Measurements from ENCODE around the gene LZTR1. TPM values are rescaled to one million over a fixed set of nuclear protein-coding genes. Genes with fewer than 3 reads are reported as not detected.

LZTR1 gene
- total RNA-seq, 1 experiment from 2014 or later: 23.4 TPM

DNA sequence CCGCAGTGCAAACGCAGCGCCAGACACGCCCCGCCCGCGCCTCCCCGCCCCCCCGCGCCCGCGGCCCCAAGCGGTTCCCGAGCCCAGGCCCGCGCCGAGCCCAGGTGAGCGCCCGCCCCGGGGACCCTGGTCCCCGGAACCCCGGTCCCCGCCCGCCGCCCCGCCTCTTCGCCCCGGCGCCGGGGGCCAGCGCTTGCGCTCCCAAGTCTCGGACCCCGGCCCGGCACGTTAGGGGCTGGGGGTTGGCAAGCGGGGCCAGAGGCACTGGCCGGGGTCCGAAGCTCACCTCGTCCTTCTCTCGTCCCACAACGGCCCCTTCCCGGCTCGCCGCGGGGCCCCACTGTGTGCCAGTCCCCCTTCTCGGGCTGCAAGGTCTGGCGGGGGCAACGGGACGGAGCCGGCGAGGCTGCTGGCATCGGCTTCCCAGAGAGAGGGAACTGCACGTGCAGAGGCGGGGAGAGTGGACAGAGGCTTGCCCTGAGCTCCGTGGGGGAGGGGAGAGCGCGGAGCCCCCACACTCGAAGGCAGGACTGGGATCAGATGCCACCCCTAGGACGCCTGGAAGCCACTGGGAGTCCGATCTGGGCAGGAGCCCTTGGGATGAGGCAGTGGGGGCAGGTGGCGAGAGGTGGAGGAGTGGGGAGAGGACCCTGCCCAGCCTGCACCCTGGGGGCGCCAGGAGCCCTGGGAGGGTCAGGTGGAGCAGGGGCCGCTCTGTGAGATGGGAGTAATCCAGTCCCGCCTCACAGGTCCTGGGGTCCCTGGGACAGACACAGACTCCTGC is 16.8 kb upstream of the LZTR1 start:
- ChIA-PET CTCF (no interaction called here), POLR2A (ENCODE audit: unreplicated experiment) (no interaction called here)
- no peak for DNase-seq
- Histone ChIP-seq H3K4me1 (replicated peaks; ENCODE audit: insufficient read depth) (no peaks in the 10 kb centered on the region), H3K4me2 (no peak overlapping the region), H3K9me2 (ENCODE audit: insufficient read depth) (no peaks in the 10 kb centered on the region), H3F3A (ENCODE audit: insufficient read depth, low read depth) (no peaks in the 10 kb centered on the region; the same call in 1 of the 2 replicates), H3K27me3 (ENCODE audit: insufficient read depth, low read depth) (no peaks in the 10 kb centered on the region), H3K79me2 (ENCODE audit: low read depth) (no peaks in the 10 kb centered on the region), H4K20me1 (ENCODE audit: insufficient read depth) (no peaks in the 10 kb centered on the region), H3K27ac (no peak overlapping the region), H3K4me3 (no peak overlapping the region), H3K36me3 (ENCODE audit: low read depth) (no peaks in the 10 kb centered on the region), H3K9me3 (ENCODE audit: insufficient read depth, low read depth) (no peaks in the 10 kb centered on the region), H2AFZ (no peak overlapping the region)
- intact Hi-C loops (cut with micrococcal nuclease; ENCODE audit: unreplicated experiment): no loop called here
- TF ChIP-seq CTCF (conservative IDR thresholded peaks at IDR 0.05) (no peak), EZH2 (IDR thresholded peaks at IDR 0.05; ENCODE audit: low read depth) (no peak)
- BruUV-seq (replicated peaks): no TSS peak

DNA sequence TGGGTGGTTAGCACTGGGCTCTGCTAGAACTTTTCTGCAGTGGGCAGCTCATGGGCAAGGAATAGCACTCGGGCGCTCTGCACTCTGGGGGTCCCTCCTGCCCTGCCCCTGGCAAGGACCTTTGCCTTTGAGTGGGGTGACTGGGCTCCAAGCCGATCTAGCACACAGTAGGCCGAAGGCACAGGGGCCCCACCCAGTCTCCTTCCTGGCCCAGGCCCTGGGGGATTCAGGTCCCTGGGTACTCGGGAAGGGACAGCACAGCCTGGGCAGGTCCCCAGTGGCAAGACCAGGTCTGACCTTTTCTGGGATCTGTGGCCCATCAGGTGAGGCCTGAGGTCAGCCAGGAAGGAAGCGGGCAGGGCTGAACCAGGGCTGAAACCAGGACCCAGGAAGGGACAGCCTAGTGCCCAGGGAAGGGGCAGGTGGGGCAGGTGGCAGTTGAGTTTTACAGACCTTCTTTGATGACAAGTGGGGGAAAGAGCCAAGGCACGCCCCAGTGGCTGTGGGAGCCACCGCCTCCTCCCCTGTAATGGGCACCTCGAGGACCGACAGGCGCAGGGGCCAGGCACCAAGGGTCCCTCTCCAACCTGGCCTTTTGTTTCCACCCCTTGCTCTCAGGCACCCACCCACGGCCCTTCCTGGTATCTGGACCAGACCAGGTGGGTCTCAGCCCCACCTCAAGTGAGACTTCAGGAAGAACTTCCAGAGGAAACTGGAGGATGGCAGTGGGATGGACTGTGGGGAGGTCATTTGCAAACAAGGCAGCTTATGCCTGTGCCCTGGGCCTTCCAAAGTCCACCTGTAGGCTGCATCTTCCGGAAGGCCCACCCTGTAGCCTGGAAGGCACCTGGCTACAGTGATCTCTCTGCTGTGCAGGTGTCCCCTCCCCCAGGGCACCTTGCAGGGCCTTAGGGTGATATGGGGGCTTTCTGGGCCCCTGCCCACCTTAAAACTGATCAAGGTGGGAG is 15.9 kb upstream of the LZTR1 start:
- Histone ChIP-seq H3K79me2 (ENCODE audit: low read depth) (no peaks in the 10 kb centered on the region), H3K4me3 (no peak overlapping the region), H3F3A (ENCODE audit: insufficient read depth, low read depth) (no peaks in the 10 kb centered on the region), H3K27me3 (ENCODE audit: insufficient read depth, low read depth) (no peaks in the 10 kb centered on the region), H3K36me3 (ENCODE audit: low read depth) (no peaks in the 10 kb centered on the region), H3K4me1 (replicated peaks; ENCODE audit: insufficient read depth) (no peaks in the 10 kb centered on the region), H4K20me1 (ENCODE audit: insufficient read depth) (no peaks in the 10 kb centered on the region), H2AFZ (no peak overlapping the region), H3K27ac (no peak overlapping the region), H3K9me3 (ENCODE audit: insufficient read depth, low read depth) (no peaks in the 10 kb centered on the region), H3K4me2 (no peak overlapping the region), H3K9me2 (ENCODE audit: insufficient read depth) (no peaks in the 10 kb centered on the region)
- POLR2A ChIA-PET (ENCODE audit: unreplicated experiment): no interaction called here
- no TSS peak for BruUV-seq (replicated peaks)
- CTCF ChIA-PET: no interaction called here
- TF ChIP-seq EZH2 (IDR thresholded peaks at IDR 0.05; ENCODE audit: low read depth) (no peak), CTCF (conservative IDR thresholded peaks at IDR 0.05) (no peak)
- no peak for DNase-seq
- intact Hi-C loops (cut with micrococcal nuclease; ENCODE audit: unreplicated experiment): no loop called here

GRCh38 chr22:20966883-20967696 is 15.0 kb upstream of the LZTR1 start, which contains the start of gene AIFM3:
TSS of gene AIFM3 (plus strand) at chr22:20967255. CDS start at chr22:20967945, 690 bp downstream.
- TF ChIP-seq CTCF (conservative IDR thresholded peaks at IDR 0.05): no peak
- TF ChIP-seq EZH2 (IDR thresholded peaks at IDR 0.05; ENCODE audit: low read depth): no peak
- no peak within 1 kb of the TSS for H3K4me2 ChIP-seq

More at GRCh38 chr22:20966883-20967696, 15.0 kb upstream of the LZTR1 start, which contains the start of gene AIFM3:
- Histone ChIP-seq H3K36me3 (ENCODE audit: low read depth) (no peaks in the 10 kb centered on the region), H3K27me3 (ENCODE audit: insufficient read depth, low read depth) (no peaks in the 10 kb centered on the region), H3K9me2 (ENCODE audit: insufficient read depth) (no peaks in the 10 kb centered on the region), H3F3A (ENCODE audit: insufficient read depth, low read depth) (no peaks in the 10 kb centered on the region), H2AFZ (no peak within 1 kb of the TSS), H3K4me3 (no peak within 1 kb of the TSS), H3K4me1 (replicated peaks; ENCODE audit: insufficient read depth) (no peaks in the 10 kb centered on the region), H3K9me3 (ENCODE audit: insufficient read depth, low read depth) (no peaks in the 10 kb centered on the region), H3K27ac (no peak within 1 kb of the TSS), H3K79me2 (ENCODE audit: low read depth) (no peaks in the 10 kb centered on the region), H4K20me1 (ENCODE audit: insufficient read depth) (no peaks in the 10 kb centered on the region)
- DNase-seq: no peak
- CTCF ChIA-PET: no interaction called here
- intact Hi-C loops (cut with micrococcal nuclease; ENCODE audit: unreplicated experiment): no loop called here
- POLR2A ChIA-PET (ENCODE audit: unreplicated experiment): interaction anchor here (0.6 kb wide), 1 partner anchor 89 kb away, joined by 6 read pairs; no protein-coding TSS in a partner anchor
- no TSS peak for BruUV-seq (replicated peaks)

All from PC-9 (cell line).